ENCODE data around the gene C3orf80. TPM values are rescaled to one million over a fixed set of nuclear protein-coding genes. Genes with fewer than 3 reads are reported as not detected.
A peak's percentile ranks its signal among the peaks of the same experiment; 100 is the strongest.

Gene C3orf80
- total RNA-seq, 1 experiment from 2014 or later = 3.0 TPM

DNA sequence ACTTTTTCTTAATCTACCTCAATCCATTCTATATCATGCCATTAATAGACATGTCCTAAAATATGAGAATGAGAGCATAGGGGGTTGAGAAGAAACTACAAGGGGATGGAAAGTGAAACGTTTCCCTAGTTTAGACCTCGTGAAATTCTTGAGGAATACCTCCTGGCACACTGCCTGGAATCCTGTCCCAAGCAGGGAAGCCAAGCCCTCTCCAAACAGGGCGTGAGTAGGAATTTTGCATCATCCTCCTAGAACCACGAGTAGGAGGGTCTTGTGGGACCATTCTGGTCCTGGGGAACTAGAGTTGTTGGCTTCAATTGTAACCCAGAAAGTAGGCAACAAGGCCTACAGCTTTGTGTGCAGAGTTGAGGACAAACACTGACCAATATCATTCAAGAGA lies 19.6 kb upstream of the C3orf80 start:
- Mint-ChIP-seq H3K9me3 (ENCODE audit: low read depth, unreplicated experiment) (no peaks in the 10 kb centered on the region), H3K4me3 (ENCODE audit: low read depth, unreplicated experiment) (no peak overlapping the region), H3K27me3 (ENCODE audit: unreplicated experiment) (peaks cover 8% of the 10 kb centered on the region), H3K27ac (ENCODE audit: unreplicated experiment) (no peak overlapping the region), H3K36me3 (ENCODE audit: insufficient read depth, unreplicated experiment) (no peaks in the 10 kb centered on the region), H3K4me1 (ENCODE audit: low read depth, unreplicated experiment) (no peaks in the 10 kb centered on the region)
- intact Hi-C loops (cut with micrococcal nuclease; ENCODE audit: unreplicated experiment) = no loop called here
- no TSS peak for BruUV-seq (replicated peaks)
- CTCF ChIA-PET = no interaction called here
- TF ChIP-seq, protein P1, sequence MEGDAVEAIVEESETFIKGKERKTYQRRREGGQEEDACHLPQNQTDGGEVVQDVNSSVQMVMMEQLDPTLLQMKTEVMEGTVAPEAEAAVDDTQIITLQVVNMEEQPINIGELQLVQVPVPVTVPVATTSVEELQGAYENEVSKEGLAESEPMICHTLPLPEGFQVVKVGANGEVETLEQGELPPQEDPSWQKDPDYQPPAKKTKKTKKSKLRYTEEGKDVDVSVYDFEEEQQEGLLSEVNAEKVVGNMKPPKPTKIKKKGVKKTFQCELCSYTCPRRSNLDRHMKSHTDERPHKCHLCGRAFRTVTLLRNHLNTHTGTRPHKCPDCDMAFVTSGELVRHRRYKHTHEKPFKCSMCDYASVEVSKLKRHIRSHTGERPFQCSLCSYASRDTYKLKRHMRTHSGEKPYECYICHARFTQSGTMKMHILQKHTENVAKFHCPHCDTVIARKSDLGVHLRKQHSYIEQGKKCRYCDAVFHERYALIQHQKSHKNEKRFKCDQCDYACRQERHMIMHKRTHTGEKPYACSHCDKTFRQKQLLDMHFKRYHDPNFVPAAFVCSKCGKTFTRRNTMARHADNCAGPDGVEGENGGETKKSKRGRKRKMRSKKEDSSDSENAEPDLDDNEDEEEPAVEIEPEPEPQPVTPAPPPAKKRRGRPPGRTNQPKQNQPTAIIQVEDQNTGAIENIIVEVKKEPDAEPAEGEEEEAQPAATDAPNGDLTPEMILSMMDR (IDR thresholded peaks at IDR 0.05; ENCODE audit: unreplicated experiment) = no peak
- no peak for DNase-seq

DNA sequence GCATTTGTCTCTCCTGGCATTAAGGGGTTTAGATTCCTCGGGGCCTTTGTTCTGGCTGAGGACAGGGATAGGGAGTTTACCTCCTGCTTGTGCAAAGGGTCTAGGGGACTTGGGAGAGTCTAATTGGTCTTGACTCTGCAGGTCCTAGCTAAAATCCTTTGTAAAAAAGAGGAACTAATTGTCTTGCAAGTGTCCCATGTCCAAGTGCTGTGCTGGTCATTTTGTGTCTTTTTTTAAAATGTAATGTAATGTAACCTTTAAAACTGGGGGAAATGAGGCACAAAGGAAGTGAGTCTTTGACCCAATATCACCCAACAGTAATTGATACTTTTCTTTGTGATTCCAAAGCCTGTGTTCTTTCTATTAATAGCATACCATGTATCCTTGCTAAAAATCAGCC lies 14.9 kb upstream of the C3orf80 start:
- H3K27me3 Mint-ChIP-seq (ENCODE audit: unreplicated experiment) = peaks cover 8% of the 10 kb centered on the region
- H3K36me3 Mint-ChIP-seq (ENCODE audit: insufficient read depth, unreplicated experiment) = no peaks in the 10 kb centered on the region
- BruUV-seq (replicated peaks) = no TSS peak
- TF ChIP-seq, protein P1 (IDR thresholded peaks at IDR 0.05; ENCODE audit: unreplicated experiment) = no peak
- intact Hi-C loops (cut with micrococcal nuclease; ENCODE audit: unreplicated experiment) = no loop called here
- no peak overlapping the region for H3K4me3 Mint-ChIP-seq (ENCODE audit: low read depth, unreplicated experiment)
- peak overlapping the region; percentile 31 for H3K27ac Mint-ChIP-seq (ENCODE audit: unreplicated experiment)
- DNase-seq = no peak
- no peaks in the 10 kb centered on the region for H3K9me3 Mint-ChIP-seq (ENCODE audit: low read depth, unreplicated experiment)
- CTCF ChIA-PET = interaction anchor here (1.0 to 2.2 kb wide), 4 partner anchors 12 to 178 kb away, joined by 3 to 17 read pairs (median 6); no protein-coding TSS in a partner anchor
- no peaks in the 10 kb centered on the region for H3K4me1 Mint-ChIP-seq (ENCODE audit: low read depth, unreplicated experiment)

DNA sequence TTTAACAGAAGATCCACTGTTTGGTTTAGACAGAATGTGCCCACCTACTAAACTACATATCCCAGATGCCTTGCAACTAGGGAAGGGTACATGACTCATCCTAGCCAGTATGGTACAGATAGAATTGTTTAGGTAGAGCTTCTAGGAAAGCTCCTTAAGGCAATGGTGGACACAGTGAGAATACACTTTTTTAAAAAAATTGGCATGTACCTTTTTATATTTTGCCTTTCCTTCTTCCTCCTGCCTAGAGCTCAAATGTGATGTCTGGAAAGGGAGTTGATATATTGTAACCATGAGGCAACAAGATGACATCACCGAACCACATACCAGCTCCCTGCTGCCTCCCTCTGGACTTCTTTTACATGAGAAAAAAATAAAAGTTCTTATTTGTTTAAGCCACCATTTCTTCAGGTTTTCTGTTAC lies 14.4 kb upstream of the C3orf80 start:
- Mint-ChIP-seq H3K4me3 (ENCODE audit: low read depth, unreplicated experiment) (no peak overlapping the region), H3K4me1 (ENCODE audit: low read depth, unreplicated experiment) (no peaks in the 10 kb centered on the region), H3K36me3 (ENCODE audit: insufficient read depth, unreplicated experiment) (no peaks in the 10 kb centered on the region), H3K9me3 (ENCODE audit: low read depth, unreplicated experiment) (no peaks in the 10 kb centered on the region), H3K27ac (ENCODE audit: unreplicated experiment) (peak overlapping the region; percentile 31), H3K27me3 (ENCODE audit: unreplicated experiment) (peaks cover 8% of the 10 kb centered on the region)
- CTCF ChIA-PET = interaction anchor here (0.6 to 2.2 kb wide), 5 partner anchors 12 to 398 kb away, joined by 3 to 17 read pairs (median 3); no protein-coding TSS in a partner anchor
- no TSS peak for BruUV-seq (replicated peaks)
- peak; percentile 34 for DNase-seq
- intact Hi-C loops (cut with micrococcal nuclease; ENCODE audit: unreplicated experiment) = loop anchor here (1.0 kb wide), 1 partner anchor 179 kb away; no protein-coding TSS in a partner anchor
- TF ChIP-seq, protein P1 (IDR thresholded peaks at IDR 0.05; ENCODE audit: unreplicated experiment) = peak; percentile 45

DNA sequence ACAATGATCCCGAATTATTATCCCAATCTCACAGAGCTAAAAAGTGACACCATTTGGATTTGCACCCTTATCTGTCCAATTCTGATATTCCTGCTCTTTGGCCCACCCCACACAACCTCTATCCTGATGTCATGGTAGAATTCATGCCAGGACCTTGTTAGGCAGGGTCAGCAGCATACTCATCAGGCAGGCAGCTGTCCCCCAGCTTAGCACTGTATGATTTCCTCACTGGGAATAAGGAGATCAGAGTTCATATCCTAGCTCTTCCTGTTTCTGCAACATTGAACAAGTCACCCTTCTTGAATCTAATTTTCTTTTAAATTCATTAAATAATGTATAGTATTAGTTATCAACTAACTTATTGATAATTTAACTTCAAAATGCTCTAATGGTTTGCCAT lies 12.0 kb upstream of the C3orf80 start:
- Mint-ChIP-seq H3K36me3 (ENCODE audit: insufficient read depth, unreplicated experiment) (no peaks in the 10 kb centered on the region), H3K4me1 (ENCODE audit: low read depth, unreplicated experiment) (no peaks in the 10 kb centered on the region), H3K4me3 (ENCODE audit: low read depth, unreplicated experiment) (no peak overlapping the region), H3K27ac (ENCODE audit: unreplicated experiment) (no peak overlapping the region), H3K27me3 (ENCODE audit: unreplicated experiment) (no peaks in the 10 kb centered on the region), H3K9me3 (ENCODE audit: low read depth, unreplicated experiment) (no peaks in the 10 kb centered on the region)
- intact Hi-C loops (cut with micrococcal nuclease; ENCODE audit: unreplicated experiment) = no loop called here
- BruUV-seq (replicated peaks) = no TSS peak
- TF ChIP-seq, protein P1 (IDR thresholded peaks at IDR 0.05; ENCODE audit: unreplicated experiment) = no peak
- CTCF ChIA-PET = no interaction called here
- no peak for DNase-seq
